AG10803 (cell line): ENCODE data around the gene FRMD1.

Experiments
- DNase-seq: peaks from one replicate; pipeline ENCODE4 v3.0.0; 2010; ENCODE audit warnings: low read depth
- H3K4me3 ChIP-seq: 2 replicates; pipeline ENCODE4 v1.5.1; 2011; ENCODE audit warnings: mild to moderate bottlenecking, low read length, control low read depth
- TF ChIP-seq, protein P1 (sequence below): conservative IDR thresholded peaks from 2 replicates; pipeline ENCODE4 v1.5.1; 2011; ENCODE audit warnings: mild to moderate bottlenecking, low read length, control low read depth, inconsistent platforms

FRMD1 gene

GRCh38 chr6:168007592-168008338 is 71.2 kb downstream of the FRMD1 start:
- TF ChIP-seq, protein P1, sequence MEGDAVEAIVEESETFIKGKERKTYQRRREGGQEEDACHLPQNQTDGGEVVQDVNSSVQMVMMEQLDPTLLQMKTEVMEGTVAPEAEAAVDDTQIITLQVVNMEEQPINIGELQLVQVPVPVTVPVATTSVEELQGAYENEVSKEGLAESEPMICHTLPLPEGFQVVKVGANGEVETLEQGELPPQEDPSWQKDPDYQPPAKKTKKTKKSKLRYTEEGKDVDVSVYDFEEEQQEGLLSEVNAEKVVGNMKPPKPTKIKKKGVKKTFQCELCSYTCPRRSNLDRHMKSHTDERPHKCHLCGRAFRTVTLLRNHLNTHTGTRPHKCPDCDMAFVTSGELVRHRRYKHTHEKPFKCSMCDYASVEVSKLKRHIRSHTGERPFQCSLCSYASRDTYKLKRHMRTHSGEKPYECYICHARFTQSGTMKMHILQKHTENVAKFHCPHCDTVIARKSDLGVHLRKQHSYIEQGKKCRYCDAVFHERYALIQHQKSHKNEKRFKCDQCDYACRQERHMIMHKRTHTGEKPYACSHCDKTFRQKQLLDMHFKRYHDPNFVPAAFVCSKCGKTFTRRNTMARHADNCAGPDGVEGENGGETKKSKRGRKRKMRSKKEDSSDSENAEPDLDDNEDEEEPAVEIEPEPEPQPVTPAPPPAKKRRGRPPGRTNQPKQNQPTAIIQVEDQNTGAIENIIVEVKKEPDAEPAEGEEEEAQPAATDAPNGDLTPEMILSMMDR = no peak
- H3K4me3 ChIP-seq = no peak overlapping the region
- peak; percentile 98 for DNase-seq

DNA sequence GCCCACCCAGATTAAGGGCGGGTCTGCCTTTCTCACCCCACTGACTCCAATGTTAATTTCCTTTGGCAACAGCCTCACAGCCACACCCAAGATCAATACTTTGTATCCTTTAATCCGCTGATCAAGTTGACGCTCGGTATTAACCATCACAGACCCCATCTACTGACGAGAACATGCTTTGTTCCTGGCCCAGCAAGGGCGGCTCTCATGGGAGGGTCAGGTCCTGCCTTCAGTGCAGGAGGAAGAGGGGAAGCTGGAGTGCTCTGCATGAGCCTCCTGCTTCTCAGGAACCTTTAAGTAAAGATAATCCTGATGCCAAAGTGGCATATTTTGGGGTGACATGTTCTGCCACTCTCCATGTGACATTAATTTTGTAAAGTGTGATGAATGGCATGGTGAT is 73.2 kb downstream of the FRMD1 start:
- H3K4me3 ChIP-seq = no peak overlapping the region
- no peak for DNase-seq
- TF ChIP-seq, protein P1 = no peak

DNA sequence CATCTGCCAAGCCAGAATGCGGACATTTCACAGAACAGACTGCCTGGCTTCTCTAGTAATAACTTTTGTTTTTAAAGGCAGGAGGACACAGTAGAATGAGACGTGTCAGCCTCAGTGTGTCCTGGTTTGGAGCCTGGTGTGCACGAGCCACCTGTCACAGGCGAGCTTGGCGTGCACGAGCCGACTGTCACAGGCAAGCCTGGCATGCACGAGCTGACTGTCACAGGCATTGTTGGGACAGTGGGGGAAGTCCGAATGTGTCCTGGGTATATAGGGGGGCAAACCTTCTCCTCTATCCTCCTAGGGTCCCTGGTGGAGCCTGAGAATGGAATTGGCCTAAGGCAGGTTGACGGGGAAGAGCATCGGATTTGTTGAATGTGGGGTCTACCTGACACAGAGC is 74.1 kb downstream of the FRMD1 start:
- no peak overlapping the region for H3K4me3 ChIP-seq
- DNase-seq = no peak
- TF ChIP-seq, protein P1 = no peak

GRCh38 chr6:168004023-168004422 is 75.0 kb downstream of the FRMD1 start:
- DNase-seq = no peak
- H3K4me3 ChIP-seq = no peak overlapping the region
- TF ChIP-seq, protein P1 = no peak
